ENCODE results near the gene KCNQ2.

KCNQ2 gene

DNA sequence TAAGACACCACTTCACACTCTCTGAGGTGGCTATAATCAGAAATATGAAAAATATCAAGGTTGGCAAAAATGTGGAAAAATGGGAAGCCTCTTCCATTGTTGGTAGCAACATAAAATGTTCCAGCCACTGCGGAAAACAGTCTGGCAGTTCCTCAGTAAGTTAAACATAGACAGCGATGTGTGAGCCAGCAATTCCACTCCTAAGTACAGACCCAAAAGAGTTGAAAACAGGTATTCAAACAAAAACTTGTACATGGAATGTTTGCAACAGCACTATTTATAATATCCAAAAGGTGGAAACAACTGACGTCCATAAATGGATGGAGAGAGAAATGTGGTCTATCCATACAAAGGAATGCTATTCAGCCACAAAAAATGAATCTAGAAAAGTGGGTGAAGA lies 40.8 kb upstream of the KCNQ2 start:
- no peaks in the 10 kb centered on the region for H3K27me3 ChIP-seq (ENCODE audit: control insufficient read depth, insufficient read depth, low read length)
- H3K27ac ChIP-seq: no peak overlapping the region
- H3K4me3 ChIP-seq (ENCODE audit: low read depth, low read length): no peak overlapping the region
- H3K4me1 ChIP-seq: no peaks in the 10 kb centered on the region
- H3K9me3 ChIP-seq (ENCODE audit: control insufficient read depth, low read length): no peaks in the 10 kb centered on the region
- no peaks in the 10 kb centered on the region for H3K36me3 ChIP-seq (ENCODE audit: control insufficient read depth, insufficient read depth, low read length)
- TF ChIP-seq, protein P1, sequence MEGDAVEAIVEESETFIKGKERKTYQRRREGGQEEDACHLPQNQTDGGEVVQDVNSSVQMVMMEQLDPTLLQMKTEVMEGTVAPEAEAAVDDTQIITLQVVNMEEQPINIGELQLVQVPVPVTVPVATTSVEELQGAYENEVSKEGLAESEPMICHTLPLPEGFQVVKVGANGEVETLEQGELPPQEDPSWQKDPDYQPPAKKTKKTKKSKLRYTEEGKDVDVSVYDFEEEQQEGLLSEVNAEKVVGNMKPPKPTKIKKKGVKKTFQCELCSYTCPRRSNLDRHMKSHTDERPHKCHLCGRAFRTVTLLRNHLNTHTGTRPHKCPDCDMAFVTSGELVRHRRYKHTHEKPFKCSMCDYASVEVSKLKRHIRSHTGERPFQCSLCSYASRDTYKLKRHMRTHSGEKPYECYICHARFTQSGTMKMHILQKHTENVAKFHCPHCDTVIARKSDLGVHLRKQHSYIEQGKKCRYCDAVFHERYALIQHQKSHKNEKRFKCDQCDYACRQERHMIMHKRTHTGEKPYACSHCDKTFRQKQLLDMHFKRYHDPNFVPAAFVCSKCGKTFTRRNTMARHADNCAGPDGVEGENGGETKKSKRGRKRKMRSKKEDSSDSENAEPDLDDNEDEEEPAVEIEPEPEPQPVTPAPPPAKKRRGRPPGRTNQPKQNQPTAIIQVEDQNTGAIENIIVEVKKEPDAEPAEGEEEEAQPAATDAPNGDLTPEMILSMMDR (IDR thresholded peaks at IDR 0.05): no peak
- no peaks in the 10 kb centered on the region for H3K79me2 ChIP-seq
- no peak overlapping the region for H2AFZ ChIP-seq
- H3K4me2 ChIP-seq (ENCODE audit: low read length): no peak overlapping the region
- H3K9ac ChIP-seq: no peak overlapping the region

DNA sequence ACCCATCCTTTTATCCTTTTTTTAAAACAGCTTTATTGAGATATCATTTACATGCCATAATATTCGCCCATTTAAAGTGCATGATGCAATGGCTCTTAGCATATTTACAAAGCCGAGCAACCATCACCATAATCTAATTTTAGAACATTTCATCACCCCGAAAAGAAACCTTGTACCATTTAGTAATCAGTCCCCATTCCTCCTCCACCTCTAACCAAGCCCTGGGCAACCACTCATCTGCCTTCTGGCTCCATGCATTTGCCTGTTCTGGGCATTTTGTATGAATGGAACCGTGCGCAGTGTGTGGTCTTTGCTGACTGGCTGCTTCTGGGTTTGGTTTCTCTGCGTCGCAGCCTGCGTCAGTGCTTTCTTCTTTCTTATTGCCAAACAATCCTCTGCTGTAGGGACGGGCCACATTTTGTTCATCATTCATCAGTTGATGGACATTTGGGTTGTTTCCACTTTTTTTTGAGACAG lies 36.7 kb upstream of the KCNQ2 start:
- Histone ChIP-seq H3K79me2 (no peaks in the 10 kb centered on the region), H3K27ac (no peak overlapping the region), H3K36me3 (ENCODE audit: control insufficient read depth, insufficient read depth, low read length) (no peaks in the 10 kb centered on the region), H3K9me3 (ENCODE audit: control insufficient read depth, low read length) (no peaks in the 10 kb centered on the region), H3K9ac (no peak overlapping the region), H2AFZ (no peak overlapping the region), H3K4me3 (ENCODE audit: low read depth, low read length) (no peak overlapping the region), H3K27me3 (ENCODE audit: control insufficient read depth, insufficient read depth, low read length) (no peaks in the 10 kb centered on the region), H3K4me2 (ENCODE audit: low read length) (no peak overlapping the region), H3K4me1 (no peaks in the 10 kb centered on the region)
- TF ChIP-seq, protein P1 (IDR thresholded peaks at IDR 0.05): no peak

DNA sequence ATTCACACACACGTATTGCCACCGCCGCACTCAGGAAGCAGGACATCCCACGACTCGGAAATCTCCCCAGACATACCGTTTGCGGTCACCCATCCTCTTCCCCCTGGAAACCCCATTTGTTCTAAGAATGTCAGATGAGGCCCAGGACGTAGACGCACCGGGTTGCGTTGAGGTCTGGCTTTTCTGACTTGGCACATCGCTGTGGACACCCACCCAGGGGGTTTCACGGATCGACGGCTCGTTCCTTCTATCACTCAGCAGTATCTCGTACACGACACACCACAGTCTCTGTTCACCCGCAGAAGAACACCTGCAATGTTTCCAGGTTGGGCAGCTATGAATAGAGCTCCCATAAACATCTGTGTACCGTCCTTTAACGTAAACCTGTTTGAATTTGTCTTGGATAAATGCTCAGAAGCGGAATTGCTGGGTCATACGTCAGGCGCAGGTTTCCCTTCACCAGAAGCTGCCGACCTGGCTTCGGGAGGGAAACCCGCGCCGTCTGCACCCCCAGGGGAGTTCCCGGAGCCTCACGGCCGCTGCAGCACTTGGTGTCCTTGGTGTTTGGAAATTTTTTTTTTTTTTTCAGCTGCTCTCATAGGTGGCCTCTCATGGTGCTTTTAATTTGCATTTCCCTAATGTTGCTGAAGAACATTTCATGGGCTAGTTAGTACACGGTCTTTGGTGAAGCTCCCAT lies 35.8 kb upstream of the KCNQ2 start:
- Histone ChIP-seq H3K9me3 (ENCODE audit: control insufficient read depth, low read length) (no peaks in the 10 kb centered on the region), H2AFZ (no peak overlapping the region), H3K27me3 (ENCODE audit: control insufficient read depth, insufficient read depth, low read length) (no peaks in the 10 kb centered on the region), H3K79me2 (no peaks in the 10 kb centered on the region), H3K4me2 (ENCODE audit: low read length) (no peak overlapping the region), H3K4me1 (no peaks in the 10 kb centered on the region), H3K9ac (no peak overlapping the region), H3K36me3 (ENCODE audit: control insufficient read depth, insufficient read depth, low read length) (no peaks in the 10 kb centered on the region), H3K27ac (no peak overlapping the region), H3K4me3 (ENCODE audit: low read depth, low read length) (no peak overlapping the region)
- TF ChIP-seq, protein P1 (IDR thresholded peaks at IDR 0.05): no peak

DNA sequence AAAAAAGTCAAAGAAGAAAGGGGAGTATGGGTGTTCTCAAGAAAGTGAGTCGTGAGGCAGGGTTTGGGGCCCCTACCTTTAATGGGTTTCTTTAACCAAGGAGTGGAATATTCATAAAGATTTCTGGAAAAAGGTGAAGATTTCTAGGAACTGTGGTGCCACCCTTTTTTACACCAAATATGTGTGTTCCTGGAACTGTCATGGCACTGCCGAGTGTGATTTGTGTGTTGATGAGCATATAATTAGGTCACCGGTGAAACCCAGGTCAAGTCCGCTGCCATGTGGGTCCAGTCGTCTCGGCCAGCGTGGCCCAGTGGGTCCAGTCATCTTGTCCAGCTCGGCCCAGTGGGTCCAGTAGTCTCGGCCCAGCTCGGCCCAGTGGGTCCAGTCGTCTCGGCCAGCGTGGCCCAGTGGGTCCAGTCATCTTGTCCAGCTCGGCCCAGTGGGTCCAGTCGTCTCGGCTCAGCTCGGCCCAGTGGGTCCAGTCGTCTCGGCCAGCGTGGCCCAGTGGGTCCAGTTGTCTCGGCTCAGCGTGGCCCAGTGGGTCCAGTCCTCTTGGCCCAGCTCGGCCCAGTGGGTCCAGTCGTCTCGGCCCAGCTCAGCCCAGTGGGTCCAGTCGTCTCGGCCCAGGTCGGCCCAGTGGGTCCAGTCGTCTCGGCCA lies 34.8 kb upstream of the KCNQ2 start:
- H3K27ac ChIP-seq: no peak overlapping the region
- H3K27me3 ChIP-seq (ENCODE audit: control insufficient read depth, insufficient read depth, low read length): no peaks in the 10 kb centered on the region
- H3K79me2 ChIP-seq: no peaks in the 10 kb centered on the region
- H3K36me3 ChIP-seq (ENCODE audit: control insufficient read depth, insufficient read depth, low read length): no peaks in the 10 kb centered on the region
- TF ChIP-seq, protein P1 (IDR thresholded peaks at IDR 0.05): no peak
- no peaks in the 10 kb centered on the region for H3K4me1 ChIP-seq
- no peaks in the 10 kb centered on the region for H3K9me3 ChIP-seq (ENCODE audit: control insufficient read depth, low read length)
- no peak overlapping the region for H3K9ac ChIP-seq
- no peak overlapping the region for H2AFZ ChIP-seq
- no peak overlapping the region for H3K4me2 ChIP-seq (ENCODE audit: low read length)
- H3K4me3 ChIP-seq (ENCODE audit: low read depth, low read length): no peak overlapping the region

All from parathyroid adenoma (tissue), 2 donors.